Keratinocyte (primary cell): ENCODE results near the gene RAD51.

Experiments
- EZH2 ChIP-seq: IDR thresholded peaks from one replicate; pipeline ENCODE4 v1.6.1; 2012; ENCODE audit warnings: inconsistent platforms, mild to moderate bottlenecking, low read length, moderate library complexity
- TF ChIP-seq, protein P1 (sequence below), 3 experiments: IDR thresholded peaks in 1 of 3; conservative IDR thresholded peaks in 1 of 3; optimal IDR thresholded peaks in 1 of 3; 2 replicates in 2 of 3; 3 replicates in 1 of 3; pipeline versions ENCODE3 to v1.5.1; 2011; ENCODE audit warnings: low read length in 3 of 3, mild to moderate bottlenecking in 3 of 3, moderate library complexity in 2 of 3, control low read depth in 1 of 3, inconsistent platforms in 1 of 3; ENCODE audit not compliant: insufficient read depth in 2 of 3; ENCODE audit errors: extremely low read depth in 1 of 3

- TF ChIP-seq, protein P1, sequence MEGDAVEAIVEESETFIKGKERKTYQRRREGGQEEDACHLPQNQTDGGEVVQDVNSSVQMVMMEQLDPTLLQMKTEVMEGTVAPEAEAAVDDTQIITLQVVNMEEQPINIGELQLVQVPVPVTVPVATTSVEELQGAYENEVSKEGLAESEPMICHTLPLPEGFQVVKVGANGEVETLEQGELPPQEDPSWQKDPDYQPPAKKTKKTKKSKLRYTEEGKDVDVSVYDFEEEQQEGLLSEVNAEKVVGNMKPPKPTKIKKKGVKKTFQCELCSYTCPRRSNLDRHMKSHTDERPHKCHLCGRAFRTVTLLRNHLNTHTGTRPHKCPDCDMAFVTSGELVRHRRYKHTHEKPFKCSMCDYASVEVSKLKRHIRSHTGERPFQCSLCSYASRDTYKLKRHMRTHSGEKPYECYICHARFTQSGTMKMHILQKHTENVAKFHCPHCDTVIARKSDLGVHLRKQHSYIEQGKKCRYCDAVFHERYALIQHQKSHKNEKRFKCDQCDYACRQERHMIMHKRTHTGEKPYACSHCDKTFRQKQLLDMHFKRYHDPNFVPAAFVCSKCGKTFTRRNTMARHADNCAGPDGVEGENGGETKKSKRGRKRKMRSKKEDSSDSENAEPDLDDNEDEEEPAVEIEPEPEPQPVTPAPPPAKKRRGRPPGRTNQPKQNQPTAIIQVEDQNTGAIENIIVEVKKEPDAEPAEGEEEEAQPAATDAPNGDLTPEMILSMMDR (optimal IDR thresholded peaks at IDR 0.05 in 1 of 3, IDR thresholded peaks at IDR 0.05 in 1 of 3, conservative IDR thresholded peaks at IDR 0.05 in 1 of 3; ENCODE audit: extremely low read depth in 1 of 3, insufficient read depth in 2 of 3, low read length in 3 of 3) = no peak
- no peak for TF ChIP-seq EZH2
Observed at GRCh38 chr15:40714144-40714543, 19.2 kb downstream of the RAD51 start.
